Cerebellar cortex (tissue), 1 donor: Measurements from ENCODE around the gene PEMT.

Experiments used
- DNase-seq: peaks from one replicate; pipeline ENCODE4 v3.0.0-alpha.2; 2015; ENCODE audit warnings: low spot score

Gene PEMT

DNA sequence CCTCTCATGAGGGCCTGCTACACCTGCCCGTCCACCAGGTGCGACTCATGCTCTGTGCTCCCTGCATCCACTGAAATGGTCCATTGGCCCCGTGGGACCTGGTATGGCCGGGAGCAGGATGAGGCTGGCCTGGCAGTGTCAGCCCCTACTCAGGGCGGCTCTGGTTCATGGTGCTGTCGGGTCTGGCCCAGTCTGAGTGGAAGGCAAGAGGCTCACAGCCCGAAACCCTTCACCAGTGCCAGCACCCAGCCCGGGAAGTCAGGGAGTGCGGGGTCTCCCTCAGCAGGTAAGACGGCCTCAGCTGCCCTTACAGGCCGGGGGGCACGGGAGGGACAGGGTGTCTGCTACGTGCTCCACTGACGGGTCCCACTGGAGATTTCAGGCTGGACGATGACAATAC, 54.8 kb downstream of the PEMT start:
- DNase-seq, result no peak

DNA sequence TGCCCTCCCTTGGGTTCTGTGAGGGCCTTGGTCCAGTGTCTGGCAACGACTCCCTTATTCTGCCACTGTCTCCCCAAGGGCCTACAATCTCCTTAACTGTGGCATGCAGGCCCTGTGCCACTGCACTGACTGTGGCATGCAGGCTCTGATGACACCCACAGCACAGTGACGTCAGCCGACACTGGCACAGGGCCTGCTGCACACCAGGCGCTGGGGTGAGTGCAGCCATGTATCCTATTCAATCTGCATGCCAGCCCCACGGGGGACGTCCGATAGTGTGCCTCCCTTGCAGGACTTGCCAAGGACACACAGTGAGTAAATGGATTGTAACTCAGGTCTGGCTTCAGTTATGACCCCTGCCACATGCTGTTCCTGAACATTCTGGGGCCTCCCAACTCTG, 55.6 kb downstream of the PEMT start:
- peak; percentile 42 for DNase-seq

DNA sequence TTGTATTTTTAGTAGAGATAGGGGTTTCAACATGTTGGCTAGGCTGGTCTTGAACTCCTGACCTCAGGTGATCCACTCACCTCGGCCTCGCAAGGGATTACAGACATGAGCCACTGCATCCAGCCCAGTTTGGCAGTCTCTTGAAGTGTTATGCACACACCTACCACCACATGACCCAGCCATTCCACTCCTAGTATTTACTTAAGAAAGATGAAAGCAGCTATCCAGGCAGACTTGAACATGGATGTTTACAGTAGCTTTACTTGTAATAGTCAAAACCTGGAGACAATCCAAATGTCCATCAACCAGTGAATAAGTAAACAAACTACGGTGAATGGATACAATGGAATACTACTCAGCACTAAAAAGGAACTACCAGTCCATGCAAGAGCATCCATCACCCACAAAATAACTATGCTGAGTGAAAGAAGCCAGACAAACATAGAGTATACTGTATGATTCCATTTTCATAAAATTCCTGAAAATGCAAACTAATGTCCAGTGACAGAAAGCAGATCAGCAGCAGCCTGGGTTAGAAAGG, 57.5 kb downstream of the PEMT start:
- DNase-seq, result no peak

- DNase-seq, result no peak
These were observed 58.5 kb downstream of the PEMT start for GRCh38 chr17:17532991-17533390.

- DNase-seq, result no peak
These were observed 60.4 kb downstream of the PEMT start for GRCh38 chr17:17531156-17531555.

- DNase-seq, result no peak
These were observed 62.5 kb downstream of the PEMT start for GRCh38 chr17:17528696-17529652.

DNA sequence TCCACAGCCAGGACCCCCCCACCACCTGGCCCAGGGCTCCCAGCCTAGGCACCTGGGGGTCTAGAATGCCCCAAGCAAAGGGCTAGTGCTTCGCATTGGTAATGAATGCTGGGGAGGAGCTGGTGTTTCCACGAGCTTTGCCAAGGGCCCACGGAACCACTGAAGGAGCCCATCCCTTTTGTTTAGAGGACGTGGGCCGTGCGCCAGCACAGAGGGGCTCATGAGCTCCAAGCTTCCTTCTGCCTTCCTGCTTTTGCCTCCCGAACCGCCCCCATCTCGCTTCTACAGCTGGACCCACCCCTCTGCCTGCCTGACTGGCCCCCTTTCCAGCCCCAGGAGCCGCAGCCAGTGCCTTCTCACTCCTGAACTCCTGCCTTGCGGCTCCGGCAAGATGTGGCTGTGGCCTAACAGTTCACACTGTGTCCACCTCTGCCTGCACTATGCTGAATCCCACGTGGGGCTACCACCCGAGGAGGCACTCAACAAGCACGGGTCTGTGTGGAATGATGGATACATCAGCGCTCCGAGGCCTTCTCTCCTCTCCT, 63.5 kb downstream of the PEMT start:
- DNase-seq, result no peak

GRCh38 chr17:17527534-17527933, 64.0 kb downstream of the PEMT start:
- no peak for DNase-seq

- DNase-seq, result no peak
These were observed 65.1 kb downstream of the PEMT start for GRCh38 chr17:17526369-17526768.

- no peak for DNase-seq
These were observed 65.6 kb downstream of the PEMT start for GRCh38 chr17:17525956-17526355.

GRCh38 chr17:17525311-17525710, 66.2 kb downstream of the PEMT start:
- DNase-seq, result no peak

DNA sequence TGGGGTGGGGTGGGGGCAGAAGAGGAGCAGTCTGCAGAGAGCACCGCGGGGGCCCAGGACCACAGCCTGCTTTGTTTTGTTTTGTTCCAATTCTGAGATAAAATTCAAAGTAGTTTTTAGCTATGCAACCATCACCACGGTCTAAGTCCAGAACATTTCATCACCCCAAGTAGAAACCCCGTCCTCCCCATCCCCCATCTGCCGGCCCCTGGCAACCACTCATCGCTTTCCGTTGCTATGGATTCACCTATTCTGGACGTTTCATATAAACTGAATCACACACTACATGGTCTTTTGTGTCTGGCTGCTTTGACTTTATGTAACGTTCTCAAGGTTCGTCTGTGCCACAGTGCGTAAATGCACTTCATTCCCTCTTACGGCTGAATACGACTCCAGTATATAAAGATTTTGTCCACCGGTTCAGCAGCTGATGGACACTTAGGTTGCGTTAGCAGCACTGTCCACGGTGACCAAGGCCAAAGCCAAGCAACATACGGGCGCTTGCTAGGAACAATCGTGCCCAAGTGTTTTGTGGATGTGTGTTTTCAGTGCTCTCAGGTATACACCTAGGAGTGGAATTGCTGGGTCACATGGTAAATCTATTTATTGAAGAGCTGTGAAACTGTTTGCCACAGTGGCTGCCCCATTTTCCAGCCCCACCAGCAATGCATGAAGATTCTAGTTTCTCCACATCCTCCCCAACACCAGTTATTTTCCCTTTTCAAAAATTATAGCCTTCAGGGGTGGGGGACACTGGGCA, 67.6 kb downstream of the PEMT start:
- no peak for DNase-seq

GRCh38 chr17:17523001-17523730, 68.3 kb downstream of the PEMT start:
- no peak for DNase-seq

GRCh38 chr17:17520599-17521232, 70.8 kb downstream of the PEMT start:
- DNase-seq, result no peak

GRCh38 chr17:17519886-17520285, 71.6 kb downstream of the PEMT start:
- DNase-seq, result no peak

DNA sequence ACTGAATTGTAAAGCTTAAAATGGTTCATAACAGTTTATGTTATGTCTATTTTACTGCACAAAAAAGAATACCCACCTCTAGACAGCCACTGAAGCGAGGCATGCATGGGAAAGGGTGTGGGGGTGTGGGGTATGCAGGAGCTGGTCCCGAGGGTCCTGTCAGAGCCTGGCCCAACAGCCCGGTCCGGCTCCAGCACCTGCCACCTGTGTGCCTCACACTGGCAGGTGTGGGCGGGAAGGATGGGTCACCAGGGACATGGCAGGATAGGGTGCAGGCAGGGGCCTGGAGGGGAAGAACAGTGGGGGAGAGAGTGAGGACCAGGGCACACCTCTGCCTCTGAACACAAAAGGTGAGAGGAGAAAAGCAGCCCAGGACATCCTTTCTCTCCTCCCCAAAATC, 72.6 kb downstream of the PEMT start:
- no peak for DNase-seq

DNA sequence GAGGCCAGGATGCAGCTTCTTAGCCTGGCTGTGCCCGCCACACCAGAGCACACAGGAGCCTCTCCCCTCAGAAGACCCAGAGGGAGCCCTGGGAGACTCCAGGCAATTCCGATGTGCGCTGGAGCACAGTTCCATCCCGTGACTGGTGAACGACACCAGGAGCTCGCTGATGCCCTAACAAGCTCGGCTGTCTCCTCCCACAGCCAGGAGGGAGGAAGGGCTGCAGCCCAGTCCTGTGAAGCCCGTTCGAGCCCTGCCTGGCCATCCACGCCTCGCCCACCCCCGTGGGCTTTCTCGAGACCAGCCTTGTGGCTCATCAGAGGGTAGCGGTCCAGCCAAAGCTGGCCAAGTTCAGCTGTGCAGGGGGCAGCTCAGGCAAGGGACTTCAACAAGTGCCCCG, 73.5 kb downstream of the PEMT start:
- no peak for DNase-seq

GRCh38 chr17:17516941-17517720, 74.4 kb downstream of the PEMT start:
- DNase-seq, result no peak

DNA sequence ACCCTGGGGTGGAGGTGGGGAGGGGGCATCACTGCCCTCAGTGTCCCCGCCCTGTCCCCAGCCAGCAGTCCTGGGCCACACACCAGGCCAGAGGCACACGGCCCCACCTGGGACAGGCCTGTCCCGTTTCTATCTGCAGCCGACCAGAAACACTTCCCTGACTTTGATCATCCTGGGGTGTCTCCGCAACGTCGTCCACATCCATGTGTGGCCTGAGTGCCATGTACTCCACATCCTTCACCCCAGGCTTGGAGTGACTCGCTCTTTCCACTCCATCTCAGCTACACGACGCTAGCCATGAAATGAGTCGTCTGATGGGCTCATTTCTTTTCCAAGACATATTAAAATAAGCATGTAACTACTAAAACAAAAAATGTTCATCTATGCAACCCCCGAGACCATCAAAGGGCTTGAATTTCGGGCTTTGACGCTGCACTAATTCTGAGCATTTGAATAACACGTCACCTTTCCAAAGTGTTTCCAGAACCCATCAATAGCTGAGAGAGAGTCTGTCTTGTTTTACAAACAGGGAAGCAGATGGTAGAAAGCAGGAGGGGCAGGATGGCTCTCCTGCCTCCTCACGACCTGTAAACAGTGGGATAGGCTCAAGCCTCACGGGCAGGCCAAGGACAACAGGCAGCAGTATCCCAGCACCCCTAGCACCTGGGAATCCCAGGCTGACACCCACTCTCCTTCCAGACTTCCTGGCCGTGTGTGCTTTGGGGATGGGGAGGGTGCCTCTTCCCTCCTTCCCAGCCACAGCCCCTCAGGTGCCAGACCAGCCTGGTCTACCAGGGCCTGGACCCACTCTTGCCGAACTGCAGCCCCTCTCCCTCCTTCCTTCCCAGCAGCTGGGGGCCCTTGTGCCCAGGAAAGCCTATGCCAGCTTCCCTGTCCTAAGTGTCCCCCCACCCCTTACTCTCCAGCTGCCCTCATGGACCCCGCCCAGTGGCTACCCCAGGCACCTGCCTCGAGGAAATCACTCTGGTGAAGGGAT, 75.3 kb downstream of the PEMT start:
- DNase-seq, result peak; percentile 64
